GM04504 (cell line): Measurements from ENCODE around the gene CHODL.

Source experiments
- DNase-seq: peaks from one replicate; pipeline ENCODE4 v3.0.0-alpha.2; 2012; ENCODE audit warnings: low read depth

CHODL gene

DNA sequence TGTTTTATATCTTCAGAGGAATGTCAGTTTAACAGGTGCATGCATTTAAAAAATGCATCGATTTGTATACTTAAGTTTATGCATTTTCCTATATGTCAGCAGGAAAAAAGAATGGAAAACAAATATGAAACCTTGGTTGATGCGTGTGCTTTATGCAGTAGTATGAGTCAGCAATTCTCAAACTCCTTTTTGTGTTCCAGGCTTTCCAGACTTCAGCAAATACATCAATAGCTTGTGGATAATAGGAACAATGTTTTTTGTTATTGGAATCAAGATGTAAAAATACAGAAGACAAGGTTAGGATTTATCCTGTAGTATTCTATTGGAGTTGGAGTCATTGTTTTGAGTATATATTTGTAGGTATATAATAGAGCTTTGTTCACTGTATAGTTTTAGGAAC is 45.2 kb downstream of the CHODL start:
- no peak for DNase-seq

DNA sequence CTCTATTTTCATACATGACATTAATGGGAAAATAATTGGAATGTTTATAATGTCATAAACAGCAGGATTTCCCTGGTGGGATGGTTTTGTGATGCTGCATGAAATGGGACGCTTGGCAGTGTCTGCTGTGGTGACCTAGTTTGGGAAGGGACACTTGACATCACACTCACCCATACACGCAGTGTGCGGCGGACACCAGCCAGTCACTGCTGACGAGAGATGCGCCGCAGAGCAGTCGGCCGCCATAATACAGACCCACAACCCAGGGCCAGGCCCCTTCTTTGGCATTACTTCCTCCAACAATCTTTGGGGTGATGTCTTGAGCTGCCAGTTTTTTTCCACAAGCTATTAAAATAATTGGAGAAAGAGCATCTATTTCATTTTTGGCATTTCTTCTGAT is 49.5 kb downstream of the CHODL start:
- no peak for DNase-seq

DNA sequence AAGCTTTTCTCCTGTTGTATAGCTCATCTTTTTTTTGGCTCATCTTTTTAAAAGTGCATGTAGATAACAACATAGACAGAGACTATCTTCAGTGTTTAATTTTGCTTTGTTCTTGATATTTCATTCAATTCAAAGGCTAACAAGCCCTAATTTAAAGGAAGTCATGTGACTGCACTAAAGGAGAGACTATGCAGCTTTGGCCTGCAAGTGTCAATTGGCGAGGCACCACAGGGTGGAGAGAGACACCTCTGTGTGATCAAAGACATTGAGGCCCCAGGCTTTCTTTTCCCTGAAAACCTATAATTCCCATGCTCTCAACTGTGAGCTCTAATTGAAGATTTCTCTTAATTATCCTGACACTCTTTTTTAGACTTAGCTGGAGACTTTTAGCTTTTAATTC is 53.6 kb downstream of the CHODL start:
- DNase-seq: no peak
